ENCODE measurements around the gene REC114.
A peak's percentile ranks its signal among the peaks of the same experiment; 100 is the strongest.

The REC114 gene

DNA sequence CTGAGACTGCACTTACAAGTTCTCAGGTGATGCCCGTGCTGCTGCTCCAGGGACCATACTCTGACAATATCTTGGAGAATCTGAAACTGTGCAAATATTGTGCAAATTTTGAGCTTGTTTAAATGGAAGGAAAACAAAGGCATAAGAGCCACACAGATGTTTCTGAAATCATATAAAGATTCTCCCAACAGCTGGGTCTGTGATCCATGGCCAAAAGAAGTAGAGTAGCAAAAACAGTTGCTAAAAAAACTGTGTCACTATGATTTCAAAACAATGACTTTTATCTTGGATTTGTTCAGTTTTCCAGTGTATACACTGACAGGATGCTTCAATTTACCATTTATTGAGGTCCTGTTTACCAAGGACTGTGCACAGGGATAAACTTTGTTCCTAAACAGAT, 164.9 kb downstream of the REC114 start:
- no peak for DNase-seq

DNA sequence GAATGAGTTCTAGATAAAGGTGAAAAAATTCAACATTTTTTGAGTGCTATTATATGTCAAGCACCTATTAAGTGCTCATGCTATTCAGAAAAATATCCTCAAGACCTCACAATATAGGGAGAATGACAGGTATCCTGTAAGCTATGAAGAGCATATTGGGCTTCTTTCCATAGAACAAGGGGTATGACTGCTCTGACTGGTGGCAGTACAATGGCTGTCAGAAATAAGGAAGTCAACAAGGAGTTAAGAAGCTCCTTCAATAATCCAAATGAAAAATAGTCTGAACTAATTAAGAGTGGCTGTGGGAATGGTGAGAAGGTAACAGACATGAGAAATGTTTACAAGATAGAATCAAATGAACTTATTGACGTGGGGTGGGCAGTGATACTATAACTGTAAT, 165.5 kb downstream of the REC114 start:
- DNase-seq = peak; percentile 22 to 43

DNA sequence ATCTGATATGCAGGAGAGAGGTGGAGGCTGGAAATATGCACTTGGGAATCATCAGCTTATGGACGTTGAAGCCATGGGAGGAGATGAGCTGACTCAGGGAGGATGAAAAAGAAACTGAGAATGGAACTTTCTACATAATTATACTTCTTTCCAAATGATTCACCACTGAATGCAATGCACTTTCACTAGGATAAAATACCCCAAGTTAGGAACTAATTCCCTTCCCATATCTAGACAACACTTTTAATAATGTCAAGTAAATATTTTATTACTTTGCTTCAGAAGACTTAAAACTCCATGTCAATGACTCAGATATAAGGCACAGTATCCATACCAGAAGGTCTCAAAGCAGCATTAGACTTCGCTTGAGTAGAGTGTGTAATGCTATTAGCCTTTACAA, 166.0 kb downstream of the REC114 start:
- no peak for DNase-seq

All from Kasumi-1 (cell line).